Measurements from ENCODE around the gene RPL27.

The RPL27 gene

GRCh38 chr17:43020789-43021740 is 22.8 kb downstream of the RPL27 start:
- peak; percentile 85 for DNase-seq (ENCODE audit: low spot score)

GRCh38 chr17:43021741-43022512 is 23.7 kb downstream of the RPL27 start, which contains the start of gene VAT1:
Gene VAT1 (minus strand): TSS chr17:43022385. CDS start chr17:43022322, 63 bp downstream.
- peak; percentile 75 for DNase-seq (ENCODE audit: low spot score)

GRCh38 chr17:43024407-43025289 is 26.4 kb downstream of the RPL27 start, which contains the start of gene RND2:
Gene RND2 (plus strand): TSS chr17:43025231. CDS start chr17:43025348, 117 bp downstream.
- DNase-seq (ENCODE audit: low spot score) = peak; percentile 81

GRCh38 chr17:43025290-43025657 is 27.1 kb downstream of the RPL27 start:
- DNase-seq (ENCODE audit: low spot score) = no peak

- DNase-seq (ENCODE audit: low spot score) = no peak
Observed at GRCh38 chr17:43025766-43026537, 27.7 kb downstream of the RPL27 start.

GRCh38 chr17:43026595-43026994 is 28.4 kb downstream of the RPL27 start:
- DNase-seq (ENCODE audit: low spot score) = no peak

GRCh38 chr17:43027091-43028032 is 29.1 kb downstream of the RPL27 start:
- DNase-seq (ENCODE audit: low spot score) = no peak

GRCh38 chr17:43028221-43028861 is 30.1 kb downstream of the RPL27 start:
- DNase-seq (ENCODE audit: low spot score) = no peak

- DNase-seq (ENCODE audit: low spot score) = no peak
Observed at GRCh38 chr17:43030137-43030767, 32.0 kb downstream of the RPL27 start.

GRCh38 chr17:43031666-43032065 is 33.4 kb downstream of the RPL27 start:
- DNase-seq (ENCODE audit: low spot score) = no peak

- DNase-seq (ENCODE audit: low spot score) = no peak
Observed at GRCh38 chr17:43033948-43034881, 36.0 kb downstream of the RPL27 start.

GRCh38 chr17:43034894-43035293 is 36.7 kb downstream of the RPL27 start:
- no peak for DNase-seq (ENCODE audit: low spot score)

- no peak for DNase-seq (ENCODE audit: low spot score)
Observed at GRCh38 chr17:43039646-43040045, 41.4 kb downstream of the RPL27 start.

GRCh38 chr17:43040655-43041054 is 42.4 kb downstream of the RPL27 start:
- DNase-seq (ENCODE audit: low spot score) = no peak

- DNase-seq (ENCODE audit: low spot score) = no peak
Observed at GRCh38 chr17:43042025-43042628, 43.9 kb downstream of the RPL27 start.

- DNase-seq (ENCODE audit: low spot score) = no peak
Observed at GRCh38 chr17:43043307-43043706, 45.1 kb downstream of the RPL27 start.

GRCh38 chr17:43044024-43044423 is 45.8 kb downstream of the RPL27 start:
- DNase-seq (ENCODE audit: low spot score) = no peak

All from COLO829 (cell line).